Measurements from ENCODE around the gene SLC25A53. TPM values are rescaled to one million over a fixed set of nuclear protein-coding genes. Genes with fewer than 3 reads are reported as not detected.

Gene SLC25A53
- total and polyA plus RNA-seq, 2 of the 13 experiments (the other 11 are each of a cell fraction or from before 2014, with no cell fraction given) = 3.4 to 4.5 TPM

DNA sequence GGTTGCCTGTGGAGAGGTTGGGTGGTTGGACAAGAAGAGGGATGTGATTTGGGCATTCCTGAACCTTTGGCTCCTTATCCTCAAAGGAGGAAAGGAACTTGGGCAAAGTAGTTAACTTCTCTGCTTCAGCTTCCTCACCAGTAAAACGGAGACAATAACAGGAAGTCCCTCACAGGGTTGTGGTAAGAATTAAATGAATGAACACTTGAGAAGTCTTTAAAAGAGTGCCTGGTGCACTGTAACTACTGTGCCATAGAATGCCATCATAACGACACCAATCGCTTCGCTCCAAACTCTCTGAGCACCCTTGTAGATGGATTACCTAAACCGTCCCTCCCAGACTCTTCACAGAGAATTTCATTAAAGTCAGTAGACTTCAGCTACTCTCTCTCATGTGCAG, 34.0 kb downstream of the SLC25A53 start:
- no peaks in the 10 kb centered on the region for H3K79me2 ChIP-seq (ENCODE audit: insufficient read depth, low read length)
- WGBS (ENCODE audit: low lambda C conversion rate) = 100% methylated on average over 1 of the region's 5 CpGs
- intact Hi-C loops (cut with micrococcal nuclease; ENCODE audit: unreplicated experiment) (no loop called here), in situ Hi-C loops (cut with HindIII; ENCODE audit: extremely low pct_ligation_motif_present, low pct_unique_long_range_greater_than_20kb) (loop anchor here (25.0 kb wide), 2 partner anchors 286 to 586 kb away; partner anchors contain the start of gene RAB9B)
- no peaks in the 10 kb centered on the region for H4K20me1 ChIP-seq (ENCODE audit: insufficient read depth, low read length)
- TF ChIP-seq KDM5B (CRISPR knock-in tag; IDR thresholded peaks at IDR 0.05; ENCODE audit: borderline replicate concordance) (no peak), ZSCAN29 (CRISPR knock-in tag; conservative IDR thresholded peaks at IDR 0.05) (no peak), IKZF1 (IDR thresholded peaks at IDR 0.05) (no peak)
- TF ChIP-seq, protein P1, sequence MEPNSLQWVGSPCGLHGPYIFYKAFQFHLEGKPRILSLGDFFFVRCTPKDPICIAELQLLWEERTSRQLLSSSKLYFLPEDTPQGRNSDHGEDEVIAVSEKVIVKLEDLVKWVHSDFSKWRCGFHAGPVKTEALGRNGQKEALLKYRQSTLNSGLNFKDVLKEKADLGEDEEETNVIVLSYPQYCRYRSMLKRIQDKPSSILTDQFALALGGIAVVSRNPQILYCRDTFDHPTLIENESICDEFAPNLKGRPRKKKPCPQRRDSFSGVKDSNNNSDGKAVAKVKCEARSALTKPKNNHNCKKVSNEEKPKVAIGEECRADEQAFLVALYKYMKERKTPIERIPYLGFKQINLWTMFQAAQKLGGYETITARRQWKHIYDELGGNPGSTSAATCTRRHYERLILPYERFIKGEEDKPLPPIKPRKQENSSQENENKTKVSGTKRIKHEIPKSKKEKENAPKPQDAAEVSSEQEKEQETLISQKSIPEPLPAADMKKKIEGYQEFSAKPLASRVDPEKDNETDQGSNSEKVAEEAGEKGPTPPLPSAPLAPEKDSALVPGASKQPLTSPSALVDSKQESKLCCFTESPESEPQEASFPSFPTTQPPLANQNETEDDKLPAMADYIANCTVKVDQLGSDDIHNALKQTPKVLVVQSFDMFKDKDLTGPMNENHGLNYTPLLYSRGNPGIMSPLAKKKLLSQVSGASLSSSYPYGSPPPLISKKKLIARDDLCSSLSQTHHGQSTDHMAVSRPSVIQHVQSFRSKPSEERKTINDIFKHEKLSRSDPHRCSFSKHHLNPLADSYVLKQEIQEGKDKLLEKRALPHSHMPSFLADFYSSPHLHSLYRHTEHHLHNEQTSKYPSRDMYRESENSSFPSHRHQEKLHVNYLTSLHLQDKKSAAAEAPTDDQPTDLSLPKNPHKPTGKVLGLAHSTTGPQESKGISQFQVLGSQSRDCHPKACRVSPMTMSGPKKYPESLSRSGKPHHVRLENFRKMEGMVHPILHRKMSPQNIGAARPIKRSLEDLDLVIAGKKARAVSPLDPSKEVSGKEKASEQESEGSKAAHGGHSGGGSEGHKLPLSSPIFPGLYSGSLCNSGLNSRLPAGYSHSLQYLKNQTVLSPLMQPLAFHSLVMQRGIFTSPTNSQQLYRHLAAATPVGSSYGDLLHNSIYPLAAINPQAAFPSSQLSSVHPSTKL (CRISPR knock-in tag; IDR thresholded peaks at IDR 0.05) = no peak
- TF ChIP-seq, protein P2, sequence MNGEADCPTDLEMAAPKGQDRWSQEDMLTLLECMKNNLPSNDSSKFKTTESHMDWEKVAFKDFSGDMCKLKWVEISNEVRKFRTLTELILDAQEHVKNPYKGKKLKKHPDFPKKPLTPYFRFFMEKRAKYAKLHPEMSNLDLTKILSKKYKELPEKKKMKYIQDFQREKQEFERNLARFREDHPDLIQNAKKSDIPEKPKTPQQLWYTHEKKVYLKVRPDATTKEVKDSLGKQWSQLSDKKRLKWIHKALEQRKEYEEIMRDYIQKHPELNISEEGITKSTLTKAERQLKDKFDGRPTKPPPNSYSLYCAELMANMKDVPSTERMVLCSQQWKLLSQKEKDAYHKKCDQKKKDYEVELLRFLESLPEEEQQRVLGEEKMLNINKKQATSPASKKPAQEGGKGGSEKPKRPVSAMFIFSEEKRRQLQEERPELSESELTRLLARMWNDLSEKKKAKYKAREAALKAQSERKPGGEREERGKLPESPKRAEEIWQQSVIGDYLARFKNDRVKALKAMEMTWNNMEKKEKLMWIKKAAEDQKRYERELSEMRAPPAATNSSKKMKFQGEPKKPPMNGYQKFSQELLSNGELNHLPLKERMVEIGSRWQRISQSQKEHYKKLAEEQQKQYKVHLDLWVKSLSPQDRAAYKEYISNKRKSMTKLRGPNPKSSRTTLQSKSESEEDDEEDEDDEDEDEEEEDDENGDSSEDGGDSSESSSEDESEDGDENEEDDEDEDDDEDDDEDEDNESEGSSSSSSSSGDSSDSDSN (CRISPR knock-in tag; IDR thresholded peaks at IDR 0.05) = no peak
- TF ChIP-seq, protein P3, sequence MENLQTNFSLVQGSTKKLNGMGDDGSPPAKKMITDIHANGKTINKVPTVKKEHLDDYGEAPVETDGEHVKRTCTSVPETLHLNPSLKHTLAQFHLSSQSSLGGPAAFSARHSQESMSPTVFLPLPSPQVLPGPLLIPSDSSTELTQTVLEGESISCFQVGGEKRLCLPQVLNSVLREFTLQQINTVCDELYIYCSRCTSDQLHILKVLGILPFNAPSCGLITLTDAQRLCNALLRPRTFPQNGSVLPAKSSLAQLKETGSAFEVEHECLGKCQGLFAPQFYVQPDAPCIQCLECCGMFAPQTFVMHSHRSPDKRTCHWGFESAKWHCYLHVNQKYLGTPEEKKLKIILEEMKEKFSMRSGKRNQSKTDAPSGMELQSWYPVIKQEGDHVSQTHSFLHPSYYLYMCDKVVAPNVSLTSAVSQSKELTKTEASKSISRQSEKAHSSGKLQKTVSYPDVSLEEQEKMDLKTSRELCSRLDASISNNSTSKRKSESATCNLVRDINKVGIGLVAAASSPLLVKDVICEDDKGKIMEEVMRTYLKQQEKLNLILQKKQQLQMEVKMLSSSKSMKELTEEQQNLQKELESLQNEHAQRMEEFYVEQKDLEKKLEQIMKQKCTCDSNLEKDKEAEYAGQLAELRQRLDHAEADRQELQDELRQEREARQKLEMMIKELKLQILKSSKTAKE (CRISPR knock-in tag; IDR thresholded peaks at IDR 0.05; ENCODE audit: borderline replicate concordance) = no peak
- H3K4me3 ChIP-seq (replicated peaks in 1 of 3; ENCODE audit: insufficient read depth in 1 of 3, low read depth in 2 of 3, low read length in 3 of 3) = no peak overlapping the region
- H3K9me3 ChIP-seq (ENCODE audit: low read length) = no peaks in the 10 kb centered on the region
- no peak for DNase-seq (ENCODE audit: low spot score)
- BruUV-seq (replicated peaks) = no TSS peak
- CTCF ChIA-PET (ENCODE audit: low intra/inter-chr PET ratio, low total read pairs) = no interaction called here
- no peak for ATAC-seq
- no peaks in the 10 kb centered on the region for H3K4me1 ChIP-seq (ENCODE audit: insufficient read depth, low read length)
- no peaks in the 10 kb centered on the region for H3K36me3 ChIP-seq (replicated peaks in 1 of 2; ENCODE audit: control insufficient read depth in 1 of 2, insufficient read depth in 2 of 2, low read length in 2 of 2)
- no peaks in the 10 kb centered on the region for H3K27me3 ChIP-seq (ENCODE audit: control insufficient read depth in 1 of 2, insufficient read depth in 2 of 2, low read length in 2 of 2)
- H3K27ac ChIP-seq (ENCODE audit: extremely low read length, insufficient read depth, low read length) = no peak overlapping the region
- POLR2A ChIA-PET = no interaction called here
- H3K9ac ChIP-seq (ENCODE audit: insufficient read depth, low read depth, low read length) = no peak overlapping the region
- H3K4me2 ChIP-seq (ENCODE audit: low read depth, low read length) = no peak overlapping the region
- no peak for FAIRE-seq
- no peak overlapping the region for H2AFZ ChIP-seq (ENCODE audit: low read length)
